Fibroblast of the conjunctiva (primary cell): Measurements from ENCODE around the gene ERH.
A peak's percentile ranks its signal among the peaks of the same experiment; 100 is the strongest.
"Not testable (repeated sequence)": the region's sequence is repeated elsewhere in the genome, so short reads cannot be mapped to it uniquely, and the experiment has no call there.

Source experiments
- DNase-seq: peaks from one replicate; pipeline ENCODE4 v3.0.0-alpha.2; 2010; ENCODE audit warnings: low read depth

The ERH gene

GRCh38 chr14:69398053-69398817, at the start of gene ERH, which contains the start of gene SLC39A9:
ERH (minus strand) TSS chr14:69398299; CDS start chr14:69398233, 66 bp downstream.
SLC39A9 (plus strand) TSS chr14:69398692; CDS start chr14:69399370, 678 bp downstream.
- DNase-seq: peak; percentile 94

GRCh38 chr14:69443296-69443805, 45.3 kb upstream of the ERH start:
- no peak for DNase-seq

GRCh38 chr14:69441948-69442347, 43.8 kb upstream of the ERH start:
- no peak for DNase-seq

- DNase-seq: no peak
Measured at GRCh38 chr14:69439521-69440270, 41.6 kb upstream of the ERH start.

- no peak for DNase-seq
Measured at GRCh38 chr14:69432364-69432763, 34.3 kb upstream of the ERH start.

GRCh38 chr14:69430306-69430939, 32.3 kb upstream of the ERH start:
- no peak for DNase-seq

- DNase-seq: no peak
Measured at GRCh38 chr14:69429643-69430042, 31.5 kb upstream of the ERH start.

GRCh38 chr14:69428289-69428998, 30.3 kb upstream of the ERH start:
- no peak for DNase-seq

GRCh38 chr14:69427596-69427995, 29.5 kb upstream of the ERH start:
- DNase-seq: no peak

- DNase-seq: no peak
Measured at GRCh38 chr14:69424149-69424923, 26.2 kb upstream of the ERH start.

GRCh38 chr14:69423279-69423678, 25.2 kb upstream of the ERH start:
- no peak for DNase-seq

GRCh38 chr14:69416087-69416486, 18.0 kb upstream of the ERH start:
- not testable (repeated sequence) for DNase-seq

GRCh38 chr14:69413483-69413882, 15.4 kb upstream of the ERH start:
- no peak for DNase-seq

- DNase-seq: no peak
Measured at GRCh38 chr14:69408331-69408960, 10.3 kb upstream of the ERH start.

GRCh38 chr14:69405762-69406161, 7.7 kb upstream of the ERH start:
- DNase-seq: no peak

GRCh38 chr14:69404883-69405282, 6.8 kb upstream of the ERH start:
- no peak for DNase-seq

GRCh38 chr14:69404478-69404877, 6.4 kb upstream of the ERH start:
- DNase-seq: no peak

GRCh38 chr14:69401841-69402240, 3.7 kb upstream of the ERH start:
- DNase-seq: no peak

GRCh38 chr14:69400154-69400553, 2.1 kb upstream of the ERH start:
- no peak for DNase-seq

GRCh38 chr14:69399750-69400149, 1.7 kb upstream of the ERH start:
- no peak for DNase-seq

- DNase-seq: no peak
Measured at GRCh38 chr14:69398818-69399210, 715 bp upstream of the ERH start.
